IMR-90 (cell line): ENCODE measurements around the gene COPB1. TPM values are rescaled to one million over a fixed set of nuclear protein-coding genes. Genes with fewer than 3 reads are reported as not detected.

Experiments used
- ATAC-seq: fragments of 200-7000 bp; cut with Tn5 transposase; 2 replicates; pipeline ENCODE4 v1.9.1; 2020; ENCODE audit warnings: low read depth, mild to moderate bottlenecking, moderate library complexity
- BruUV-seq: library from RNA; stranded (reverse); fragments of 400-500 nt; replicated peaks from 2 replicates; lab custom pipeline; 2021; lab: Mats Ljungman, UMichigan
- CTCF ChIA-PET: fragments of 300-600 bp; formaldehyde crosslinking; extraction: SDS; loops from one replicate; lab custom pipeline; 2021; ENCODE audit warnings: antibody characterized with exemption; lab: Yijun Ruan, JAX
- POLR2A ChIA-PET: fragments of 300-600 bp; sonication (Branson Sonifier 250); formaldehyde crosslinking; loops from one replicate; lab custom pipeline; 2022; ENCODE audit warnings: antibody characterized with exemption; ENCODE audit not compliant: unreplicated experiment; lab: Charles Lee
- DNase-seq: peaks from one replicate; pipeline ENCODE4 v3.0.0; 2013
- H2AFZ ChIP-seq: replicated peaks from 2 replicates; pipeline ENCODE3; 2013; ENCODE audit warnings: low read length, mild to moderate bottlenecking; ENCODE audit not compliant: poor library complexity
- H2AK5ac ChIP-seq: 2 replicates; pipeline ENCODE4 v1.6.1; 2013; ENCODE audit warnings: low read depth, low read length, inconsistent platforms
- H2AK9ac ChIP-seq: replicated peaks from 2 replicates; pipeline ENCODE3; 2013; ENCODE audit warnings: mild to moderate bottlenecking, low read depth, low read length, moderate library complexity; ENCODE audit not compliant: poor library complexity
- H2BK120ac ChIP-seq: 2 replicates; pipeline ENCODE4 v1.6.1; 2013; ENCODE audit warnings: low read depth, low read length, inconsistent platforms
- H2BK15ac ChIP-seq: 3 replicates; pipeline ENCODE4 v1.6.1; 2013; ENCODE audit warnings: low read depth, low read length, inconsistent platforms
- H2BK20ac ChIP-seq: 2 replicates; pipeline ENCODE4 v1.6.1; 2013; ENCODE audit warnings: low read depth, mild to moderate bottlenecking, inconsistent platforms, low read length, moderate library complexity
- H2BK5ac ChIP-seq: 2 replicates; pipeline ENCODE4 v1.6.1; 2013; ENCODE audit warnings: mild to moderate bottlenecking, low read depth, low read length, inconsistent platforms; ENCODE audit not compliant: poor library complexity, severe bottlenecking
- H3K14ac ChIP-seq: replicated peaks from 2 replicates; pipeline ENCODE4 v1.6.1; 2013; ENCODE audit warnings: low read depth, low read length, inconsistent platforms
- H3K18ac ChIP-seq: 2 replicates; pipeline ENCODE4 v1.6.1; 2013; ENCODE audit warnings: low read depth, low read length, control low read depth
- H3K23ac ChIP-seq: 2 replicates; pipeline ENCODE4 v1.6.1; 2013; ENCODE audit warnings: low read depth, low read length, inconsistent platforms
- H3K27ac ChIP-seq: 2 replicates; pipeline ENCODE4 v1.5.1; 2013; ENCODE audit warnings: mild to moderate bottlenecking, control low read depth, low read length; ENCODE audit not compliant: insufficient read depth
- H3K27me3 ChIP-seq: 2 replicates; pipeline ENCODE4 v1.6.1; 2013; ENCODE audit warnings: low read length; ENCODE audit not compliant: control insufficient read depth, insufficient read depth
- H3K36me3 ChIP-seq: 2 replicates; pipeline ENCODE4 v1.6.1; 2013; ENCODE audit warnings: low read length, mixed read lengths; ENCODE audit not compliant: control insufficient read depth, insufficient read depth
- H3K4ac ChIP-seq: 2 replicates; pipeline ENCODE4 v1.6.1; 2013; ENCODE audit warnings: low read depth, low read length, inconsistent platforms
- H3K4me1 ChIP-seq: 2 replicates; pipeline ENCODE4 v1.6.1; 2013; ENCODE audit warnings: low read length, mixed read lengths; ENCODE audit not compliant: control insufficient read depth, insufficient read depth
- H3K4me2 ChIP-seq: 2 replicates; pipeline ENCODE4 v1.6.1; 2013; ENCODE audit warnings: low read depth, mild to moderate bottlenecking, control low read depth, low read length, moderate library complexity
- H3K4me3 ChIP-seq: 2 replicates; pipeline ENCODE4 v1.5.1; 2013; ENCODE audit warnings: low read depth, mild to moderate bottlenecking, control low read depth, low read length, moderate library complexity; ENCODE audit not compliant: insufficient read depth
- H3K56ac ChIP-seq: 2 replicates; pipeline ENCODE4 v1.6.1; 2013; ENCODE audit warnings: low read length, inconsistent platforms; ENCODE audit not compliant: insufficient read depth; ENCODE audit errors: extremely low read depth
- H3K79me1 ChIP-seq, 2 experiments: 2 replicates each; pipeline ENCODE4 v1.6.1; 2013; ENCODE audit warnings: low read length in 2 of 2, inconsistent platforms in 1 of 2, low read depth in 1 of 2
- H3K9ac ChIP-seq: 2 replicates; pipeline ENCODE4 v1.6.1; 2013; ENCODE audit warnings: low read depth, low read length, control low read depth
- H3K9me1 ChIP-seq: 2 replicates; pipeline ENCODE4 v1.6.1; 2013; ENCODE audit warnings: low read length, inconsistent platforms; ENCODE audit not compliant: insufficient read depth
- H3K9me3 ChIP-seq: 2 replicates; pipeline ENCODE4 v1.6.1; 2013; ENCODE audit warnings: low read length; ENCODE audit not compliant: control insufficient read depth, insufficient read depth
- H4K20me1 ChIP-seq: 2 replicates; pipeline ENCODE4 v1.6.1; 2013; ENCODE audit warnings: low read length, inconsistent platforms; ENCODE audit not compliant: insufficient read depth
- H4K5ac ChIP-seq: 2 replicates; pipeline ENCODE4 v1.6.1; 2013; ENCODE audit warnings: mild to moderate bottlenecking, low read depth, low read length, control low read depth
- H4K8ac ChIP-seq, 2 experiments: 2 replicates each; pipeline ENCODE4 v1.6.1; 2013; ENCODE audit warnings: low read depth in 2 of 2, low read length in 2 of 2, control low read depth in 1 of 2, inconsistent platforms in 1 of 2
- H4K91ac ChIP-seq: 2 replicates; pipeline ENCODE4 v1.6.1; 2013; ENCODE audit warnings: low read depth, low read length, inconsistent platforms; ENCODE audit not compliant: insufficient read depth
- WGBS, 2 experiments: methylation state at CpG; one replicate each; pipeline versions ENCODE4 v1.1.5 to v1.1.7; 2013; ENCODE audit warnings: missing lambda C conversion rate in 2 of 2; ENCODE audit not compliant: insufficient read length in 1 of 2; ENCODE audit errors: extremely low coverage in 2 of 2; 5-methylcytosine and 5-hydroxymethylcytosine counted together
- dilution Hi-C: fragments of 300-500 bp; cut with HindIII; formaldehyde crosslinking; loops from one replicate; pipeline ENCODE4 v1.14.3; 2018; ENCODE audit warnings: low sequenced_read_pairs; ENCODE audit not compliant: unreplicated experiment
- in situ Hi-C: fragments of 300-500 bp; cut with MboI; formaldehyde crosslinking; loops from 3 replicates; pipeline ENCODE4 v1.14.3; 2019; ENCODE audit warnings: low sequenced_read_pairs, inconsistent platforms, mixed read lengths
- intact Hi-C: fragments of 100-400 bp; cut with micrococcal nuclease; formaldehyde crosslinking; loops from 2 replicates; pipeline ENCODE4 v1.10.0; 2022
- polyA plus RNA-seq, 3 experiments: library from polyadenylated mRNA; depleted of rRNA; stranded (reverse); fragments of >200 nt; gene quantifications; 2 replicates each; pipeline ENCODE4 v1.2.3, GENCODE V29; 2012; ENCODE audit warnings: low replicate concordance in 1 of 3
- total RNA-seq: library from RNA; depleted of rRNA; stranded (reverse); fragments of >200 nt; gene quantifications from 2 replicates; pipeline ENCODE4 v1.2.3, GENCODE V29; 2012
- TF ChIP-seq, protein P1 (sequence below): conservative IDR thresholded peaks from 2 replicates; pipeline ENCODE4 v1.5.1; 2012; ENCODE audit warnings: mild to moderate bottlenecking, low read depth, low read length, improper control_type of control experiment

Gene COPB1
- total and polyA plus RNA-seq, 2 of the 4 experiments (the other 2 are of a cell fraction): 136 to 341 TPM

DNA sequence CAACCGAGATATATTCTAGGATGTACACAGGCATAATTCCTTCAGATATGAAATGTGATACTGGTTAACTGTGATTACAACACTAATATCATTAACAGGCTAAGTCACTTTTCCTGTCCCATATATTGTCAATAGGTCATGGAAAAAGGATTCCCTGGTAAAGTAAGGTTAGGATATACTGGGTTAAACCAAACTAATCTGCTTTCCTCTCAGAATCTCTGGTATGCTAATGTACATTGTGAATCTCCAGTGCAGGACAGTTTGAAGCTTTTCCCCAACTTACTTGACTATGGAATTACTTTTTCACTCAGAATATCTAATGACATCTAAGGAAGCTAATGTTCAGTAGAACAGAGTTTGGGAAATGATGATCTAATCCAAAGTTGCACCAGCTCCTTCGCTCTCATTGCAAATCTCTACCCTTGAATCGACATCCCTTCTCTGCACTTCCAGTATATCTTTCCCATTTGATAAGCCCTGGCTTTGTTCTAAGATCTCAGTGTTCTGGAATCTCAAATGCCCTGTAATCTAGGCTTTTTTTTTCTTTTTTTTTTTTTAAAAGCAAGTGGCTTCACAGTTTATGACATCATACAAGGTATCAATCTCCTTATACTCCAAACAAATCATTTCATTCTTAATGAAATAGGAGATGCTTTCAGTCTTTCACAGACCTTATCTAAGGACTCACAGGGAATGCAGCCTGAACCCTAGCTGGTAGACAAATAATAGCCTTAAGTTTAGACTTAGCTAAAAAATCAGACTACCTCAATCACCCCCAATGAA is 43.8 kb downstream of the COPB1 start:
- H3K56ac ChIP-seq: no peak overlapping the region
- H4K20me1 ChIP-seq: peaks cover 4% of the 10 kb centered on the region; the same call in 1 of the 2 replicates
- no peak overlapping the region for H3K23ac ChIP-seq
- in situ Hi-C loops (no loop called here), intact Hi-C loops (loop anchor here (1.0 to 2.0 kb wide), 2 partner anchors 97 to 156 kb away; partner anchors contain the start of gene RRAS2), dilution Hi-C loops (loop anchor here (25.0 kb wide), 1 partner anchor 144 kb away; no protein-coding TSS in a partner anchor)
- H3K4me1 ChIP-seq: peaks cover 1% of the 10 kb centered on the region
- H3K9me1 ChIP-seq: peaks cover 4% of the 10 kb centered on the region; the same call in 1 of the 2 replicates
- no peak overlapping the region for H3K4me3 ChIP-seq
- no peak overlapping the region for H4K91ac ChIP-seq
- TF ChIP-seq, protein P1, sequence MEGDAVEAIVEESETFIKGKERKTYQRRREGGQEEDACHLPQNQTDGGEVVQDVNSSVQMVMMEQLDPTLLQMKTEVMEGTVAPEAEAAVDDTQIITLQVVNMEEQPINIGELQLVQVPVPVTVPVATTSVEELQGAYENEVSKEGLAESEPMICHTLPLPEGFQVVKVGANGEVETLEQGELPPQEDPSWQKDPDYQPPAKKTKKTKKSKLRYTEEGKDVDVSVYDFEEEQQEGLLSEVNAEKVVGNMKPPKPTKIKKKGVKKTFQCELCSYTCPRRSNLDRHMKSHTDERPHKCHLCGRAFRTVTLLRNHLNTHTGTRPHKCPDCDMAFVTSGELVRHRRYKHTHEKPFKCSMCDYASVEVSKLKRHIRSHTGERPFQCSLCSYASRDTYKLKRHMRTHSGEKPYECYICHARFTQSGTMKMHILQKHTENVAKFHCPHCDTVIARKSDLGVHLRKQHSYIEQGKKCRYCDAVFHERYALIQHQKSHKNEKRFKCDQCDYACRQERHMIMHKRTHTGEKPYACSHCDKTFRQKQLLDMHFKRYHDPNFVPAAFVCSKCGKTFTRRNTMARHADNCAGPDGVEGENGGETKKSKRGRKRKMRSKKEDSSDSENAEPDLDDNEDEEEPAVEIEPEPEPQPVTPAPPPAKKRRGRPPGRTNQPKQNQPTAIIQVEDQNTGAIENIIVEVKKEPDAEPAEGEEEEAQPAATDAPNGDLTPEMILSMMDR: no peak
- no peak overlapping the region for H2BK5ac ChIP-seq
- H2BK15ac ChIP-seq: no peak overlapping the region
- peak; percentile 35 for ATAC-seq
- no peak overlapping the region for H2AK5ac ChIP-seq
- no peak overlapping the region for H3K4me2 ChIP-seq
- H3K27ac ChIP-seq: peak overlapping the region; percentile 60; the same call in 1 of the 2 replicates
- no peaks in the 10 kb centered on the region for H3K27me3 ChIP-seq
- no peak overlapping the region for H4K8ac ChIP-seq
- H2BK20ac ChIP-seq: no peak overlapping the region
- WGBS, 2 experiments: no CpG with 5 or more reads among the region's 3 CpGs
- no peak overlapping the region for H3K4ac ChIP-seq
- peaks cover 31% of the 10 kb centered on the region for H3K36me3 ChIP-seq
- H3K9me3 ChIP-seq: no peaks in the 10 kb centered on the region
- H4K5ac ChIP-seq: no peak overlapping the region
- H2AK9ac ChIP-seq: no peak overlapping the region
- H3K18ac ChIP-seq: no peak overlapping the region
- CTCF ChIA-PET: interaction anchor here (0.6 to 2.6 kb wide), 21 partner anchors 10 to 200 kb away, joined by 3 to 27 read pairs (median 5); no protein-coding TSS in a partner anchor
- DNase-seq: peak; percentile 66
- POLR2A ChIA-PET: interaction anchor here (0.6 kb wide), 4 partner anchors 9 to 1893 kb away, joined by 4 to 8 read pairs (median 6); no protein-coding TSS in a partner anchor
- no peak overlapping the region for H3K14ac ChIP-seq
- peaks cover 0 to 4% of the 10 kb centered on the region in 2 experiments; a peak in 1 of 4 replicates for H3K79me1 ChIP-seq
- no peak overlapping the region for H2BK120ac ChIP-seq
- no TSS peak for BruUV-seq
- H2AFZ ChIP-seq: no peak overlapping the region
- H3K9ac ChIP-seq: no peak overlapping the region
